ENCODE data around the gene ARHGEF4.

Gene ARHGEF4

GRCh38 chr2:131040661-131041401 lies 204.1 kb downstream of the ARHGEF4 start:
- DNase-seq, result no peak

- DNase-seq, result no peak
These were observed 204.9 kb downstream of the ARHGEF4 start for GRCh38 chr2:131041402-131042147.

GRCh38 chr2:131042148-131042775 lies 205.5 kb downstream of the ARHGEF4 start:
- no peak for DNase-seq

- DNase-seq, result no peak
These were observed 206.7 kb downstream of the ARHGEF4 start for GRCh38 chr2:131043199-131044074.

GRCh38 chr2:131044075-131044756 lies 207.5 kb downstream of the ARHGEF4 start:
- no peak for DNase-seq

GRCh38 chr2:131044757-131045150 lies 208.0 kb downstream of the ARHGEF4 start:
- no peak for DNase-seq

- no peak for DNase-seq
These were observed 208.7 kb downstream of the ARHGEF4 start for GRCh38 chr2:131045286-131046027.

GRCh38 chr2:131046028-131046917 lies 209.6 kb downstream of the ARHGEF4 start:
- no peak for DNase-seq

GRCh38 chr2:131046918-131047652 lies 210.4 kb downstream of the ARHGEF4 start:
- no peak for DNase-seq

- DNase-seq, result no peak
These were observed 211.3 kb downstream of the ARHGEF4 start for GRCh38 chr2:131047920-131048560.

GRCh38 chr2:131048641-131049040 lies 211.9 kb downstream of the ARHGEF4 start:
- DNase-seq, result no peak

- no peak for DNase-seq
These were observed 212.5 kb downstream of the ARHGEF4 start for GRCh38 chr2:131049150-131049718.

GRCh38 chr2:131050896-131051295 lies 214.2 kb downstream of the ARHGEF4 start:
- DNase-seq, result no peak

GRCh38 chr2:131052741-131053263 lies 216.1 kb downstream of the ARHGEF4 start:
- no peak for DNase-seq

- DNase-seq, result no peak
These were observed 217.8 kb downstream of the ARHGEF4 start for GRCh38 chr2:131054488-131054887.

GRCh38 chr2:131055169-131056065 lies 218.7 kb downstream of the ARHGEF4 start:
- DNase-seq, result no peak

- no peak for DNase-seq
These were observed 219.7 kb downstream of the ARHGEF4 start for GRCh38 chr2:131056204-131056931.
